OCI-LY1 (cell line): ENCODE measurements around the gene RIOK3.

Experiments
- CTCF ChIP-seq: fragments of 200-600 bp; sonication (generic), shearing (Covaris generic); IDR thresholded peaks from 2 replicates; pipeline ENCODE4 v1.5.1; 2017; ENCODE audit warnings: mild to moderate bottlenecking, antibody characterized with exemption, low read length, moderate library complexity, mixed read lengths
- EZH2 ChIP-seq: fragments of 200-600 bp; sonication (generic), shearing (Covaris generic); IDR thresholded peaks from 2 replicates; pipeline ENCODE4 v1.8.0; 2017; ENCODE audit warnings: borderline replicate concordance, mixed run types, mild to moderate bottlenecking, antibody characterized with exemption, low read length, moderate library complexity, mixed read lengths

DNA sequence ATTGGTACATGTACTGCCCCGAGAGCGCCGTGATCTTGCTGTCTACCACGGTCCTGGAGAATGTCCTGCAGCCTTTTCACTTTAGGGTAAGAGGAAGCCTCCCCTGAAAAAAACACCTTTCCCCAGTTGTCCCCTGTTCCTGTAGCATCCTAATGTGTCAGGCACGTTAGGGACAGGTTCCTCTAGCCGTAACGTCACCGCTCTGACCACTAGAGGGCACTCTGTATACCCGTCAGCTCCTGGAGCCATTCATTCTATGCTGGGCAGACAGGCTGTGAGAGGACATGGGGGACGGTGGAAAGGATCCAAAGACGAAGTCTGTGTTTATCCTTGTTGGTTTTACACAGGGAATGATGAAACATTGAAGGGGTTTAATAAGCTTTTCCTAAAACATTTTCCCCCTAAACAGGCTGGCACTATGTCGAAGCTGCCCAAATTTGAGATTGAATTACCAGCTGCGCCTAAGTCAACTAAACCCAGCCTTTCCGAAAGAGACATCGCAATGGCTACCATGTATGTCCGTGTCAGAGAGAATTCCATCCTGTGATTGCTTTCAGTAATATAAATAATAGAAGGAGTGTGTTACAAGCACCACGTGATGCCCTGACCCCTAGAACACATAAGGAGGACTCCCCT lies 62.9 kb downstream of the RIOK3 start:
- TF ChIP-seq CTCF (peak; percentile 94), EZH2 (no peak)
